GM18520 (cell line): ENCODE data around the gene MAGEB17.

Source experiments
- ATAC-seq: cut with Tn5 transposase; IDR thresholded peaks from one replicate; pipeline ENCODE4 v1.9.1; 2021; ENCODE audit not compliant: unreplicated experiment

The MAGEB17 gene

GRCh38 chrX:16205840-16206239 lies 38.6 kb downstream of the MAGEB17 start:
- no peak for ATAC-seq

- ATAC-seq = no peak
These were observed 40.4 kb downstream of the MAGEB17 start for GRCh38 chrX:16207634-16208033.

DNA sequence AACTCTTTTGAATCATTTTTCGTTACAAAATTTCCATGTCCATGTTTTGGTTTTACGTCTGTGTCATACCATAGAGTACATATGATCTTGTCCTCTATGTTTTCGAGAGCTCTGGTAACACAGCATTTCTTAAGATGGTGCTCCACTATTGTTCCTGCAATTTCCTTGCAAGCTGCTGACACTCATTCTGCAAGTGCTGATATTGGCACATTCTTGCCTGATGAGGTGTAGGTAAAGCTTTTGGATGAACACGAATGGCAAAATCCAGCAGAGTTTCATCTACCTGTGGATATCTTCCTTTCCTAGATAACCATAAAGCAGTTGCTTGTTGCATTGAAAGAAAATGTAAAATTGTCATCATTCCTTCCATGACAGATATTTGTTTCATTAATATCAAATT lies 41.3 kb downstream of the MAGEB17 start:
- ATAC-seq = no peak

DNA sequence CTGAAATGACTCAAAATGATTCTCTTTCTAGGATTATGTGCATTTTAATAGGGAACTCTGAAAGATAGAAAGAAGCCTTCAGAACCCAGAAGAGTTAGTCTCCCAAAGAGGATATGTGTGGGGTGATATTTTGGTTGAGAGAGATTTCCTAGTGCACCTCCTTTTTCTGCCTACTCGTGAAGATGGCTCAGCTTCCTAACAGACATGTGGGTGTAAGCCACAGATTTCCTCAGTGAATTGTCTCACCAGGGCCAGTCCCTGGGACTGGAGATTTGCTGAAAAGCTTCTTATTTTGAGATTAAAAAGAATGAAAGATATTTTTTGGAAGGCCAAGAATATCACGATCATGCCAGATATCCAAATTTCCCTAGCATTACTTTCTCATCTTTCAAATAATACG lies 42.8 kb downstream of the MAGEB17 start:
- no peak for ATAC-seq

DNA sequence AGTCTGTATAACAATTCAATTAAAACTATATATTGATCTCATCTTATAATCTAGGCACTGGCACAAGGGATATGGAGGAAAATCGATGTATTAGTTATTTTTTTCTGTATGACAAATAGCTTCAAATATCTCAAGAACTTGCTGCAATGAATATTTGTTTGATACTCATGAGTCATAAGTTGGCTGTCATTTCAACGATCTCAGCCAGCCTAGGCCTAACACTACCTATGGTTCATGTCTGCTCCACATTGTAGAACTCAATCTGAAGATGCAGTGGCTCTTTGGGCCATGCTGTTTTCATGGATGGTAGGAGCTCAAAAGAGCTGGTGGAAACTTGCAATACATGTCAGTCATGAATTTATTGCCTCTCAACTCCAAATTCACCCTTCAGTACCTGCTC lies 44.7 kb downstream of the MAGEB17 start:
- ATAC-seq = no peak

- no peak for ATAC-seq
These were observed 45.2 kb downstream of the MAGEB17 start for GRCh38 chrX:16212436-16212835.

- no peak for ATAC-seq
These were observed 46.7 kb downstream of the MAGEB17 start for GRCh38 chrX:16213961-16214360.

DNA sequence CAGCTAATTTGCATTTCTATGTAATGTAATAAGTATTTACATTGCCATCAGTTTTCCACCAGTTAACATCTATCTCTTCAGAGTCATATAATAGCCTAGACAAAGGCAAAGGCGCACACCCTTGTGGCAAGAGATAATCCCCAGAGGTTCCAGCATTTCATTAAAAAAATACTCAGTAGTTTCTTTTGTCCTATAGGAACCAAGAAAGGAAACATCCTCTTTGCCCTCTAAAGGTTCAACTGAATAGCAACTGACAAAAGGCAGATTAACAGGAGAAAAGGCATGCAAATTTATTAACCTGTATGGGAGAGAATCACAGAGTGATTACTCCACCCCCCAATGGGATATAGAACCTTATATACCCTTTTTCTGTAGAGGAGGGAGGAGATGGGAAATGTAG lies 48.4 kb downstream of the MAGEB17 start:
- no peak for ATAC-seq
